ENCODE measurements around the gene PLCH2.

GRCh38 chr1:2520806-2521205 is 44.7 kb downstream of the PLCH2 start:
- TF ChIP-seq CTCF (IDR thresholded peaks at IDR 0.05 in 4 of 5, conservative IDR thresholded peaks at IDR 0.05 in 1 of 5) (no peak), POLR2A (IDR thresholded peaks at IDR 0.05) (no peak)
